ENCODE measurements around the gene ILF2. TPM values are rescaled to one million over a fixed set of nuclear protein-coding genes. Genes with fewer than 3 reads are reported as not detected.

ILF2 gene
- total and polyA plus RNA-seq, 2 of the 13 experiments (the other 11 are each of a cell fraction or from before 2014, with no cell fraction given): 292 to 366 TPM

- no peak for TF ChIP-seq USF2 (IDR thresholded peaks at IDR 0.05; ENCODE audit: low read depth, low read length)
- no peak for TF ChIP-seq USF2 (CRISPR knock-in tag; IDR thresholded peaks at IDR 0.05; ENCODE audit: borderline replicate concordance)
- no peak for TF ChIP-seq DMTF1 (CRISPR knock-in tag; IDR thresholded peaks at IDR 0.05)
- no peak for TF ChIP-seq NCOA1 (CRISPR knock-in tag; IDR thresholded peaks at IDR 0.05)
- TF ChIP-seq ARID5B (CRISPR knock-in tag; IDR thresholded peaks at IDR 0.05): 0 out of 2 replicates have a peak, but pooled peaks have one; percentile 8
- TF ChIP-seq IRF1 (CRISPR knock-in tag; IDR thresholded peaks at IDR 0.05; ENCODE audit: low read depth): no peak
- TF ChIP-seq RERE (CRISPR knock-in tag; IDR thresholded peaks at IDR 0.05; ENCODE audit: low read depth): no peak
- TF ChIP-seq PCBP1 (IDR thresholded peaks at IDR 0.05; ENCODE audit: borderline replicate concordance, low read depth, low read length): no peak
- TF ChIP-seq EZH2 (conservative IDR thresholded peaks at IDR 0.05; ENCODE audit: low read depth, low read length): no peak; the same call in none of the 2 replicates
Measured at GRCh38 chr1:153679337-153680119, 8.7 kb upstream of the ILF2 start (continued).
